Loucy (cell line): ENCODE results near the gene APELA.
"Not testable (repeated sequence)": the region's sequence is repeated elsewhere in the genome, so short reads cannot be mapped to it uniquely, and the experiment has no call there.

Experiments used
- H2AFZ ChIP-seq: fragments of 200-600 bp; sonication (generic); 2 replicates; pipeline ENCODE4 v1.6.0; 2016; ENCODE audit warnings: antibody characterized with exemption, mild to moderate bottlenecking, low read length, moderate library complexity
- H3F3A ChIP-seq: fragments of 200-600 bp; 2 replicates; pipeline ENCODE4 v1.6.0; 2016; ENCODE audit warnings: antibody characterized with exemption, low read depth, mild to moderate bottlenecking
- H3K27me3 ChIP-seq: fragments of 200-600 bp; sonication (generic); 2 replicates; pipeline ENCODE4 v1.6.1; 2014; ENCODE audit warnings: low read length, mild to moderate bottlenecking; ENCODE audit not compliant: insufficient read depth, poor library complexity, severe bottlenecking
- H3K36me3 ChIP-seq: fragments of 200-600 bp; sonication (generic); 2 replicates; pipeline ENCODE4 v1.6.1; 2016; ENCODE audit warnings: low read length; ENCODE audit not compliant: insufficient read depth
- H3K4me1 ChIP-seq: fragments of 200-600 bp; sonication (generic); 2 replicates; pipeline ENCODE4 v1.5.1; 2014; ENCODE audit warnings: low read length, mild to moderate bottlenecking; ENCODE audit not compliant: insufficient read depth, poor library complexity, severe bottlenecking
- H3K4me2 ChIP-seq: fragments of 200-600 bp; sonication (generic); 2 replicates; pipeline ENCODE4 v1.6.0; 2014; ENCODE audit warnings: antibody characterized with exemption, low read length, low read depth, mild to moderate bottlenecking; ENCODE audit not compliant: poor library complexity, severe bottlenecking
- H3K4me3 ChIP-seq: fragments of 200-600 bp; sonication (generic); 2 replicates; pipeline ENCODE4 v1.5.1; 2014; ENCODE audit warnings: low read length, mild to moderate bottlenecking, mixed read lengths; ENCODE audit not compliant: poor library complexity, severe bottlenecking
- H3K79me2 ChIP-seq: fragments of 200-600 bp; sonication (generic); 2 replicates; pipeline ENCODE4 v1.6.1; 2014; ENCODE audit warnings: low read length; ENCODE audit not compliant: insufficient read depth
- H3K9ac ChIP-seq: fragments of 200-600 bp; sonication (generic); 2 replicates; pipeline ENCODE4 v1.6.0; 2014; ENCODE audit warnings: mild to moderate bottlenecking, low read depth, low read length, moderate library complexity; ENCODE audit not compliant: poor library complexity, severe bottlenecking
- H3K9me2 ChIP-seq: fragments of 200-600 bp; sonication (generic); replicated peaks from 2 replicates; pipeline ENCODE4 v1.6.1; 2016; ENCODE audit warnings: low read depth, low read length, mixed read lengths
- H3K9me3 ChIP-seq: fragments of 200-600 bp; sonication (generic); 2 replicates; pipeline ENCODE4 v1.6.1; 2014; ENCODE audit warnings: mild to moderate bottlenecking, antibody characterized with exemption, low read length, low read depth; ENCODE audit not compliant: insufficient read depth
- H4K20me1 ChIP-seq: fragments of 200-600 bp; sonication (generic); 2 replicates; pipeline ENCODE4 v1.6.0; 2014; ENCODE audit warnings: antibody characterized with exemption, low read length, mild to moderate bottlenecking; ENCODE audit not compliant: insufficient read depth, poor library complexity, severe bottlenecking
- CTCF ChIP-seq: fragments of 200-600 bp; sonication (generic); conservative IDR thresholded peaks from 2 replicates; pipeline ENCODE4 v1.5.1; 2014; ENCODE audit warnings: mild to moderate bottlenecking, antibody characterized with exemption, low read length
- EZH2phosphoT487 ChIP-seq: fragments of 200-600 bp; IDR thresholded peaks from 2 replicates; pipeline ENCODE4 v1.6.1; 2018; ENCODE audit warnings: antibody characterized with exemption, mild to moderate bottlenecking, moderate library complexity, borderline replicate concordance

APELA gene

DNA sequence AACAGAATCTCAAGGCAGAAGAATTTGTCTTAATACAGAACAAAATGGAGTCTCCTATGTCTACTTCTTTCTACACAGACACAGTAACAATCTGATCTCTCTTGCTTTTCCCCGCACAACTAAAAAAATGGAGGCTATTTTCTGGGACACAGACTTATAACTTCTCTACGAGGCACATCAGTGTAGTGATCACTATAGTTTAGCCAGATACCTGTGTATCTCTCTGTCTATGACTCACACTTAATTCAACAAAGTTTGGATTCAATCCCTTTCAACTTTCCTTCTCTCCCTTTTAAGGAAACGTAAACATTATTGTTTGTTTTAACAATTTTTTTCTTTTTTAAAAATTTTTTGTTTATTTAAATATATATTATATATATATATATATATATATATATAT is 29.4 kb downstream of the APELA start:
- no peak overlapping the region for H2AFZ ChIP-seq
- no peaks in the 10 kb centered on the region for H3K36me3 ChIP-seq
- no peak overlapping the region for H3K9ac ChIP-seq
- H3K4me3 ChIP-seq, result no peak overlapping the region
- TF ChIP-seq CTCF, result no peak
- no peak for TF ChIP-seq EZH2phosphoT487
- H3K79me2 ChIP-seq, result no peaks in the 10 kb centered on the region
- no peak overlapping the region for H3K4me2 ChIP-seq
- H3K9me2 ChIP-seq, result no peaks in the 10 kb centered on the region
- no peaks in the 10 kb centered on the region for H3K9me3 ChIP-seq
- no peaks in the 10 kb centered on the region for H3K27me3 ChIP-seq
- no peaks in the 10 kb centered on the region for H3F3A ChIP-seq
- no peaks in the 10 kb centered on the region for H4K20me1 ChIP-seq
- H3K4me1 ChIP-seq, result no peaks in the 10 kb centered on the region

DNA sequence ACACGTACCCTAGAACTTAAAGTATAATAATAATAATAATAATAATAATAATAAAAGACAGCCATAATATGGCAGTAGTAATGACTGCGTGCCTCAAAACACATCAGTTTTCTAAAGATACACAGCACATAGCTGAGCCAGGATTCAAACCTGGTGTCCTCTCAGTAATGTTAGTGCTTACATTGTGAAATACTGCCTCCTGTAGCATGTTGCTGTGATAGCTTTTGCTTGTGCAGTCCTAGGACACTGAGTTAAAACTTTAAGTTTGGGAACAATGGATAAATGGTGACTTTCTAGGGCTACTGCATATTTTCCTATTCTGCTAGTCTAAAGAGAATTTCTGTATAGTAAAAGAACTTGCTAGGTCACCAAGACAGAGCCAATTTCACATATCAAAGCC is 36.5 kb downstream of the APELA start:
- H3K9me3 ChIP-seq, H3K9me2 ChIP-seq, H3K9ac ChIP-seq, H4K20me1 ChIP-seq, H3F3A ChIP-seq, H2AFZ ChIP-seq, H3K4me3 ChIP-seq, H3K36me3 ChIP-seq, H3K4me1 ChIP-seq, H3K4me2 ChIP-seq, H3K79me2 ChIP-seq, H3K27me3 ChIP-seq: not testable (repeated sequence)
- TF ChIP-seq CTCF, result peak; percentile 20; the same call in 1 of the 2 replicates

GRCh38 chr4:164918956-164919355 is 42.0 kb downstream of the APELA start:
- Histone ChIP-seq H4K20me1 (no peaks in the 10 kb centered on the region), H2AFZ (no peak overlapping the region), H3K4me1 (no peaks in the 10 kb centered on the region), H3K9me3 (no peaks in the 10 kb centered on the region), H3K36me3 (no peaks in the 10 kb centered on the region), H3F3A (no peaks in the 10 kb centered on the region), H3K9me2 (no peaks in the 10 kb centered on the region), H3K4me2 (no peak overlapping the region), H3K79me2 (no peaks in the 10 kb centered on the region), H3K4me3 (no peak overlapping the region), H3K9ac (no peak overlapping the region), H3K27me3 (no peaks in the 10 kb centered on the region)
- TF ChIP-seq CTCF, result no peak
- no peak for TF ChIP-seq EZH2phosphoT487
